AG09319 (cell line): ENCODE measurements around the gene ATP11A.

ENCODE experiments used
- DNase-seq: peaks from one replicate; pipeline ENCODE4 v3.0.0-alpha.2; 2010; ENCODE audit warnings: low read depth; ENCODE audit errors: extremely low read depth
- CTCF ChIP-seq: IDR thresholded peaks from 2 replicates; pipeline ENCODE4 v1.5.1; 2011; ENCODE audit warnings: low read depth, mild to moderate bottlenecking, inconsistent platforms, low read length, moderate library complexity

ATP11A gene

GRCh38 chr13:112824429-112824828 lies 134.6 kb downstream of the ATP11A start:
- no peak for TF ChIP-seq CTCF
- DNase-seq: no peak

- DNase-seq: no peak
- TF ChIP-seq CTCF: no peak
Observed at GRCh38 chr13:112825071-112825470, 135.2 kb downstream of the ATP11A start.

- DNase-seq: no peak
- no peak for TF ChIP-seq CTCF
Observed at GRCh38 chr13:112825875-112826274, 136.0 kb downstream of the ATP11A start.

GRCh38 chr13:112826565-112826964 lies 136.7 kb downstream of the ATP11A start:
- DNase-seq: no peak
- no peak for TF ChIP-seq CTCF

- no peak for DNase-seq
- no peak for TF ChIP-seq CTCF
Observed at GRCh38 chr13:112828082-112828699, 138.4 kb downstream of the ATP11A start.

GRCh38 chr13:112828756-112829155 lies 138.9 kb downstream of the ATP11A start:
- DNase-seq: no peak
- TF ChIP-seq CTCF: no peak

- TF ChIP-seq CTCF: no peak
- DNase-seq: no peak
Observed at GRCh38 chr13:112831196-112831595, 141.4 kb downstream of the ATP11A start.
